NCI-H446 (cell line): ENCODE results near the gene WASF2.
A peak's percentile ranks its signal among the peaks of the same experiment; 100 is the strongest.
"Not testable (repeated sequence)": the region's sequence is repeated elsewhere in the genome, so short reads cannot be mapped to it uniquely, and the experiment has no call there.

ENCODE experiments used
- DNase-seq, 2 experiments: peaks; one replicate each; lab custom pipeline; 2025; lab: John Stamatoyannopoulos, UW

WASF2 gene

DNA sequence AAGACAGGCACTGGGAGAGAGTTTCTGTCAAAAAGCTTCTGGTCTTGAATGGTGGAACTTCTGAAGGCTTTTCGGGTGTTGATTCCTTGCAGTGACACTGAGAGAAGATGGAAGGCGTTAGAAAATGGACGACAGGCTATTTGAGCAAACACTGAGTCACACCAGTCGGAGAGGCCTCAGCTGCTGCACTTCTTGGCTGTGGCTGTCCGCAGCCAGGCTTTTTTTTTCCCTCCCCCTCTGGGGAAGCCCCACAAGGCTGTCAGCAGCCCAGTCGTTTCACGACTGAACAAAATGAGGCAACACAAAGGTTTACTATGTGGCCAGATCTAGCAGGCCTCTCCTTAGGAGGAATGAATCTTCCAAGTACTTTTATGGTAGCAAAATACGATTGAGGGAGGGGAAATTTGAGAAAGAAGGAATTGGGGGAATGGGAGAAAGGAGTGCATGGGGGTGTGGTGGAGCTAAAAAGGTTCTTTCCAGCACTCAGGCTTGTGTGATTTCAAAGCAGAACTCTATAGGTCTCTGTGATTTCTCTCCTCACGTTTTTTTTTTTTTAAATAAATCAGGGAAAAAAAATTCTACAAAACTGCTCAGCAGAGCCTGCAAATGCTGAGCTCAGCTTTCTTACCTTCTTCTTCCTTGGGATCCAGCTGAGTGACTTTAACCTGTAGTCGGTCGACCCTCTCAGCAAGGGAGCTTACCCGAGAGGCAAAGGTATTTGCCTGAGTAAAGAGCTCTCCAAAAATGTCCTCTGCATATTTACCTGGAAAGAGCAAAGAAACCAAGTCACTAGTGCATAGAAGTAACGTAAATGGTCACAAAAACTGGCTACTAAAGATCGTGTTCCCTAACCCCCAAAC lies 71.4 kb downstream of the WASF2 start:
- peak in 1 of 2 experiments; percentile 40 for DNase-seq

DNA sequence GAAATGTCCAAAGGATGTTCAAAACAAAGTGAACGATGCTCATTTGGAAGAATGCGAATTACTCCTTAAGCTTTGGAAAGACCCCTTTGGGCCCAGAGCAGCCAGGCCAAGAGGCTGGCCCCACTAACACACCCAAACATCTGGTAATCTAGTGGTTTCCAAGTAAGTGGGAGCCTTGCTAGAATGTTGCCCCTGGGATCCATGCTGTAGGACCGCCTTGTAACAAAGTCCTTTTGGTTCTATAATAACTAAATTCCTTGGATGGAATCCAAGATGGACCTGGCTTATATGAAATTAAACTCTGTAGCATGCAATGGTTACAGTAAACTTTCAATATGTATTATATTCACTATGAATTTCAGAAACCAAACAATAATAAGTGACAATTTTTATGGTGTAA lies 72.3 kb downstream of the WASF2 start:
- DNase-seq: no peak

- DNase-seq: peak; percentile 23 to 70
Measured at GRCh38 chr1:27416387-27417111, 73.4 kb downstream of the WASF2 start.

GRCh38 chr1:27414091-27414490 lies 75.9 kb downstream of the WASF2 start:
- no peak for DNase-seq

DNA sequence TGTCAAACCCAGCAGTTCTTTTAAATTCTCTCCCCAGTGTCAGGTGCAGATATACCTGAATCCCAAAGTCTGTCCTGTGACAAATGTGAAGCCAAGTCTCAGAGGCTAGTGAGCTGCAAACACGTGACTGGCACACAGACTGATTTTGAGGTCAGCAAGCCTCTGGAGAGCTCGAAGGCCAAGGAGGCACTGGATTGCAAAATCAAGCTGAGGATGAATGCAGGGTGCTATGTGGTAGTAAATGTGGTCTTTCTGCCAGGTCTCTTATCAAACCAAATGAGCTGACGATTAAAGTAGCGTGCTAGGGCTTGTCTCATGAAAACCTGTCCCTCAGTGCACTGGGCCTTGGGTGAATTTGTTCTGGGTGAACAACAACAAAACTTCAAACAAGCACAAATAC lies 77.0 kb downstream of the WASF2 start:
- DNase-seq: no peak

DNA sequence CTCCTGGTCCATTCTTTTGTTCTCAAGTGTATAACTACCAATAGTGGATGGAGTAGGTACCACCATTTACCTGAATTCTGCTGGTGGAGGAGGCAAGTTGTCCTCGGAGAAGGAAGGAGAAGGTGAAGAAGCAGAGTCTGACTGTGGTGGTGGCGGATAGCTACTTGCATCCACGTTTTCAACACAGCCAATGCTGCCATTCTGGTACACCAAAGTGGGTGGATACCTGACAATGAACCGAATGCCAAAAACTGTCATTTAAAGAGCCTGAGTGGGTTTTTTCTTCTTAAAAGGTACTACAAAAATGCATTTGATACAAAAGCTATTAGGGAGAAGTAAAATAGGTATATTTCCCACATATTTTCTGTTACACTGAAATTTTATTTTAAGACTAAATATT lies 77.5 kb downstream of the WASF2 start:
- DNase-seq: no peak

- DNase-seq: no peak
Measured at GRCh38 chr1:27410709-27411108, 79.3 kb downstream of the WASF2 start.

DNA sequence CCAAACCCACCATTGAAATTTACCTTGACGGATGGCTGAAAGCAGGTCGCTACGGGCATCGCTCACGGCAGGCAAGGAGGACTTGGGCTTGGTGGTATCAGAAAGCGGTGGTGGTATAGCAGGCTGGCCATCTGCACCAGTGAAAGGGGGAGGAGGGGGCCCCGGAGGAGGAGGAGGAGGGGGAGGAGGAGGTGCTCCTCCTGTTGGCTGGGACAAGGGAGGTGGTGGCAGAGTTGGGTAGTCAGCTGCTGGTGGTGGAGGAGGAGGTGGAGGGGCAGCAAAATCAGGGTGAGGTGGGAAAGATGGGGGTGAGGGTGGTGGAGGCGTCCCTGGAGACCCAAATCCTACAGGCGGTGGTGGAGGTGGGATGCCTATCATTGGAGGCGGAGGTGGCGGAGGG lies 80.3 kb downstream of the WASF2 start:
- no peak for DNase-seq

- DNase-seq: no peak
Measured at GRCh38 chr1:27408151-27408550, 81.8 kb downstream of the WASF2 start.

DNA sequence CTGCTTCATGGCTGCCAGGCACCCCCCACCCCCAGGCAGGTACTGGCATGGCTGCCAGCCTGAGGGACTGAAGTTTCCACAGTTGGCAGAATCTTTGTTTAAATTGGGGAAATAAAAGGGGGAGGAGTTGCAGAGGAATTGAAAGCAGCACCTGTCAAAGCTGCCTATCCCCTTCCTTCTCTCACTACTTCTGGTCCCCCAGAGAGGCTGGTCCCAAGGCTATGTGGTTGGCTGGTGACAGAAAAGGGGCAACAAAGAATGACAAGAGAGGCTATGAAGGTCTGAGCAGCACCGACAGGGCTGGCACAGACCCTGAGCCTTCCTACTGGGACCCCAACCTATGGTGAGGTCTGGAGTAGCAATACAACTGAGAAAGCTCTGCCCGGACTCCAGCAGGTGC lies 83.2 kb downstream of the WASF2 start:
- not testable (repeated sequence) for DNase-seq

GRCh38 chr1:27406362-27406680 lies 83.6 kb downstream of the WASF2 start:
- DNase-seq: no peak

DNA sequence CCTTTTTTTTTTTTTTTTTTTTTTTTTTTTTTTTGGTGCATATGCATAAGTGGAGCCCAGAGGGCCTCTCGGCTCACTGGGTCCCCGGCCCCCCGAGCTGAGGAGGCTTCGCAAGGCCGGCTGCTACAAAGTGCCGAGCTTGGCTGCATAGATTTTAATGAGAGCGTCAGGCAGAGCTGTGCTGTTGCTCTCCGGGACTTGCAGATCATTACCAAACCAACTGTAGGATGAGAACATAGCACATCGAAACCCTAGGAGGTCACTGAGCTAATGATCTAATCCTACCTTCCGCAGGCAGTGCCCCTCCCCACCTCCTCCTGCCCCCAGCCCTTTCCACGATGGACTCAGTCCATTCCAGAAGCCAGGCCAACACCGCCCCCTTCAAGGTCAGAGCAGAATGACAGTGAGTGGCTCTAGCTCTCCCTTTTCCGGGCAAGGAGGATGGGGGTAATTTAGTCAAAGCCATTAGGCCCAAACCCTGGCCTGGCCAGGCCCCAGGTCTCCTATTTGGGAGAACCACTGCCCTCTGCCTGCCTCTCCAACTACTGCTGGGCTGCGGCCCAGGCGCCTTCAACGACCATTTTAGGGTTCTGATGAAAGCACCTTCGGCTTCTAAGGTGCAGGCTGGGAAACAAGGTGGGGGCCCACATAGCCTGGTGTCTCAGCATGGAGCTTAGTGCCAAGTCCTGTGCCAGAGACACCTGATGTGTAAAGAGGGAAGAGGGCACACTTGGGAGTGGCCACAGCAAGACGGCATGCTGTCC lies 84.2 kb downstream of the WASF2 start:
- DNase-seq: not testable (repeated sequence)

DNA sequence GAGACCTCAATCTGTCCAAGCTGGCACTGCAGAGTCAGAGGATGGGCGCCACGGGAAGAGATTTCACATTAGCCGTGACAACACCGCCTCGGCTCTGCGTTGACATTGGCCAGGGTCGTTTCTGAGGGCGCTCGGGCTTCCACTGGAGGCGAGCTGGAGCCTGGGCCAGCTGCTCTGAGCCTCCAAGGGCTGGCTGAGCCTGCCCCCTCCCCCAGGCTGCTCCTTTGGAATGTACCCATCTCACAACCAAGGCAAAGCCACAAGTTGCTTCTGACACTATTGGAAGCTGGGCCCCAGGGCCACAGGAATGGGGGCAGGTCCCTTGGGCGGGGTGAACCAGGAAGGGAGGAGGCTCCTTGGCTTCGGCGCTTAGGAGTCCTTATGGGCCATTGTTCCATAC lies 84.9 kb downstream of the WASF2 start:
- DNase-seq: no peak

GRCh38 chr1:27403931-27404330 lies 86.0 kb downstream of the WASF2 start:
- no peak for DNase-seq

DNA sequence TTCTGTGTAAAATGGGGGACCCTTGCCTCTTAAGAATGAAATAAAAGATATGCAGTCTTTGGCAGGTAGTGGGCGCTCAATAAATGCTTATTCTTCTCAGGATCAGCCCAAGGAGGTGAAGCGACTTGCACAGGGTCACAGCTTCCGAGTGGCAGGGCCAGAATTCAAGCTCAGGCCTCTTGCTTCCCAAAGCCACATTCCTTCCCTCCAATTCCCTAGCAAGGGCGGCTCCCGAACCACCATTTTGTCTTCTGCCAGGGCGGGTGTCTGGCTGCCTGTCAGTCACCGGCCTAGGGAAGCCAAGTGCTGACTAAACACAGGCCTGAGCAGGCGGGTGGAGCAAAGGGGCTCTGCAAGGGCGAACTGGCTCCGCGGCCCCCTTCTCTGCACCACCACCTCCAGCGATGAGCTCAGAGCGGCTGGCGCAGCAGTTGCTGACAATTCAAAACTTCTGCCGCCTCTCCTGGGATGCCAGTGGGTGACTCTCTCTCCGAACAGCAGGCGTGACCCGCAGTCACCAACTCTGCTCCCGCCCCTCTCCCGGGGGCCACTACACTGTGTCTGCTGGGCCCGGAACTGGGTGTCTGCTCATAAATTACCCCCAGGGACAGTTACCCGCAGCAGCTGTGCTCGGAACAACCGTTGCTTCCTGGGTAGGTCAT lies 86.8 kb downstream of the WASF2 start:
- DNase-seq: no peak

GRCh38 chr1:27402349-27402754 lies 87.6 kb downstream of the WASF2 start:
- no peak for DNase-seq

- no peak for DNase-seq
Measured at GRCh38 chr1:27400963-27401341, 89.0 kb downstream of the WASF2 start.

DNA sequence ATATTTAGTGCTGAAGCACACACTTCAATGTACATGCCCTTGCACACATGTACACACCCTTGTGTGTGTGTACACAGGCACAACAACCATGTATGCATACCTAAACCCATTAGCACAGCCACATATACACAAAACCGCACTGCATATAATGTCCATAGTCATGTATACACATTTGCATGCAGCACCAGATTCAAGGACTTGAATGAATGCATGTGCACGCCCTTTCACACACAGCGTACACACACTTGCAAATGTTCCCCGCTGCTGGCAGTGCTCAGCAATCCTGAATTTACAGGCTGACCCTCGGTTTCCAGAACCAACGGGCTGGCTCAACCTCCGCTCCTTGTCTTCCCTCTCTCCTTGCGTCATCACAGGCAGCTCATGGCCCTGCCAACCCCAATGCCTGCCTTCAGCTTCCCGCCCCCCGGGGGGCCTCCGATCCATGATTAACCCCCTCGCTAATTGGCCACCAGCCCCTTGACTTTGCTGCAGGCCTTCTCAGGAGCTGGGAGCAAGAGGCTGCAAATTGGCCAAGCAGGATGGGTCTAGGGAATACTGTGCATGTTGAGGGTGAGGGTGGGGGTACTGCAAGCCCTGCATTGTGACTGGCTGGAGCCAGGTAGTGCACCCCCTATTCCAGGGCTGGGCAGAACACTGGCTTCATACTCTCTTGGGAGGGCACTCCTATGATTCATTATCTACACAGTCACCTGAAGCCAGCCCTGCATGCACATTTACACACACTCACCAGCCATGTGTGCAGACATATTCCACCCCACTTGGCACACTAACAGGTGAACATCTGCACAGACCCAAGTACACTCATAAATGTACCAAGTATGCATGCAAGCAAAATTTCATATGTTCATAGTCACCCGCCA lies 89.6 kb downstream of the WASF2 start:
- DNase-seq: no peak

DNA sequence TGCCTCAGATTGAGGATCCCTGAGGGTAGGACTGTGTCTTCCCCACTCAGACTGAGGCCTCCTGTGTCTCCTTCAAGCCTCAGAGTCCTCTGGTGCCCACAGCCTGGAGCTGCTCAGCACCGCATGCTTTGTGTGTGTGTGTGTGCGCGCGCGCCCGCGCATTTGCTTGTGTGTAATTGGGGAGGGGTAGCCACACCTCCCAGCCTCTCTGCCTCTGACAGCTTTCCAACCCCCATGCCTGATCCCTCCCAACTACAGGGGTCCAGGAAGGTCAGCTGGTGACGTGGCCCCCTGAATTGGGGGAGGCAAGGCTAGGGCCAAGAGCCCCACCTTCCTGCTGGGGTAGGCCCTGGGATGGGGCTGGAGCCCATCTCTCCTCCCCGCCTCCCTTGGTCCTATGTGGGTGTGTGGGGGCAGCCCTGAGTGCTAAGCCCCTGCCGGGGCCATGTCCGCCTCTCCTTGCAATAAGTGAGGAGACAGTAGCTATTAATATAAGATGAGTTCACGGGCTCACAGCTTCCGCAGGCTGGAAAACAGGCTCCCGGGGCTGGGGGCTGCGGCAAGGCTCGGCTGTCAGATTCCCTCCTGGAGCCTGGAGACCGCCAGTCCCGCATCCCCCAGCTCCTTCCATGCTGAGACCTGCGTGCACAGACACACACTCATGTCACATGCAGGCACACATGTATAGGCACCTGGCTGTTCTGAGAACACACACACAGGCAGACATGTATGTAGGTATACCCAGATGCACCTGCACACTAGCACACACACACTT lies 90.5 kb downstream of the WASF2 start:
- DNase-seq: no peak

GRCh38 chr1:27398405-27399149 lies 91.4 kb downstream of the WASF2 start:
- no peak for DNase-seq
